ENCODE results near the gene PRIMPOL. TPM values are rescaled to one million over a fixed set of nuclear protein-coding genes. Genes with fewer than 3 reads are reported as not detected.
A peak's percentile ranks its signal among the peaks of the same experiment; 100 is the strongest.
"Not testable (repeated sequence)": the region's sequence is repeated elsewhere in the genome, so short reads cannot be mapped to it uniquely, and the experiment has no call there.

The PRIMPOL gene
- total and polyA plus RNA-seq, 2 experiments from 2014 or later = 9.1 to 14.5 TPM

- no peak for TF ChIP-seq CTCF (IDR thresholded peaks at IDR 0.05; ENCODE audit: poor library complexity)
- no peaks in the 10 kb centered on the region for H3K36me3 ChIP-seq (replicated peaks; ENCODE audit: insufficient read depth, low read depth)
- H2AFZ ChIP-seq = no peak overlapping the region
- no peaks in the 10 kb centered on the region for H3K9me3 ChIP-seq (ENCODE audit: low read depth)
- 83% methylated on average over 3 of the region's 3 CpGs for WGBS (ENCODE audit: low lambda C conversion rate, missing lambda C conversion rate)
- no peaks in the 10 kb centered on the region for H4K20me1 ChIP-seq (ENCODE audit: insufficient read depth, poor library complexity, severe bottlenecking)
- no peak for DNase-seq (ENCODE audit: low spot score)
- no peaks in the 10 kb centered on the region for H3K27me3 ChIP-seq
- no peak overlapping the region for H3K4me2 ChIP-seq
- H3K4me1 ChIP-seq (ENCODE audit: insufficient read depth) = peaks cover 5% of the 10 kb centered on the region
- H3K79me2 ChIP-seq = no peaks in the 10 kb centered on the region
- no peak overlapping the region for H3K27ac ChIP-seq
- H3K4me3 ChIP-seq = no peak overlapping the region
- H3K9me2 ChIP-seq (replicated peaks; ENCODE audit: insufficient read depth) = no peaks in the 10 kb centered on the region
These were observed 28.0 kb upstream of the PRIMPOL start for GRCh38 chr4:184621518-184621917.

DNA sequence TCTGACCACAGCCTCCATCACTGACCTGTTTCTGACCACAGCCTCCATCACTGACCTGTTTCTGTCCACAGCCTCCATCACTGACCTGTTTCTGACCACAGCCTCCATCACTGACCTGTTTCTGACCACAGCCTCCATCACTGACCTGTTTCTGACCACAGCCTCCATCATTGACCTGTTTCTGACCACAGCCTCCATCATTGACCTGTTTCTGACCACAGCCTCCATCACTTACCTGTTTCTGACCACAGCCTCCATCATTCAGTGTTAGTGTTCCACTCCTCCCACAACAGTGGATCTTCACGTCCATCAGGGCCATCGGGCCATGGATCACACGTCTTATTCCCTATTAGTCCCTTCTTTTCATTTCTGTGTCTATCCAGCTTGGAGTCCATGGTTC lies 25.0 kb upstream of the PRIMPOL start:
- not testable (repeated sequence) for H3K4me3 ChIP-seq; H2AFZ ChIP-seq; H4K20me1 ChIP-seq (ENCODE audit: insufficient read depth, poor library complexity, severe bottlenecking); H3K79me2 ChIP-seq; H3K9me2 ChIP-seq (replicated peaks; ENCODE audit: insufficient read depth); H3K36me3 ChIP-seq (replicated peaks; ENCODE audit: insufficient read depth, low read depth); H3K9me3 ChIP-seq (ENCODE audit: low read depth); DNase-seq (ENCODE audit: low spot score); H3K27me3 ChIP-seq
- 99% methylated on average over 3 of the region's 3 CpGs for WGBS (ENCODE audit: low lambda C conversion rate, missing lambda C conversion rate)
- Histone ChIP-seq H3K27ac (peak overlapping the region; percentile 96), H3K4me1 (ENCODE audit: insufficient read depth) (peaks cover 14% of the 10 kb centered on the region), H3K4me2 (peak overlapping the region; percentile 47)

- WGBS (ENCODE audit: low lambda C conversion rate, missing lambda C conversion rate) = 87% methylated on average over 7 of the region's 7 CpGs
- H4K20me1 ChIP-seq (ENCODE audit: insufficient read depth, poor library complexity, severe bottlenecking) = no peaks in the 10 kb centered on the region
- H3K79me2 ChIP-seq = no peaks in the 10 kb centered on the region
- peaks cover 14% of the 10 kb centered on the region for H3K4me1 ChIP-seq (ENCODE audit: insufficient read depth)
- DNase-seq (ENCODE audit: low spot score) = no peak
- H3K9me3 ChIP-seq (ENCODE audit: low read depth) = no peaks in the 10 kb centered on the region
- H3K4me3 ChIP-seq = no peak overlapping the region
- no peaks in the 10 kb centered on the region for H3K36me3 ChIP-seq (replicated peaks; ENCODE audit: insufficient read depth, low read depth)
- peak overlapping the region; percentile 96 for H3K27ac ChIP-seq
- H3K9me2 ChIP-seq (replicated peaks; ENCODE audit: insufficient read depth) = no peaks in the 10 kb centered on the region
- H3K27me3 ChIP-seq = no peaks in the 10 kb centered on the region
- H3K4me2 ChIP-seq = peak overlapping the region; percentile 47
- H2AFZ ChIP-seq = no peak overlapping the region
- TF ChIP-seq EZH2phosphoT487 (IDR thresholded peaks at IDR 0.05; ENCODE audit: low read depth, severe bottlenecking, unreplicated experiment) (no peak), EZH2 (IDR thresholded peaks at IDR 0.05; ENCODE audit: borderline replicate concordance) (no peak), CTCF (IDR thresholded peaks at IDR 0.05; ENCODE audit: poor library complexity) (no peak)
These were observed 24.5 kb upstream of the PRIMPOL start for GRCh38 chr4:184624972-184625554.

DNA sequence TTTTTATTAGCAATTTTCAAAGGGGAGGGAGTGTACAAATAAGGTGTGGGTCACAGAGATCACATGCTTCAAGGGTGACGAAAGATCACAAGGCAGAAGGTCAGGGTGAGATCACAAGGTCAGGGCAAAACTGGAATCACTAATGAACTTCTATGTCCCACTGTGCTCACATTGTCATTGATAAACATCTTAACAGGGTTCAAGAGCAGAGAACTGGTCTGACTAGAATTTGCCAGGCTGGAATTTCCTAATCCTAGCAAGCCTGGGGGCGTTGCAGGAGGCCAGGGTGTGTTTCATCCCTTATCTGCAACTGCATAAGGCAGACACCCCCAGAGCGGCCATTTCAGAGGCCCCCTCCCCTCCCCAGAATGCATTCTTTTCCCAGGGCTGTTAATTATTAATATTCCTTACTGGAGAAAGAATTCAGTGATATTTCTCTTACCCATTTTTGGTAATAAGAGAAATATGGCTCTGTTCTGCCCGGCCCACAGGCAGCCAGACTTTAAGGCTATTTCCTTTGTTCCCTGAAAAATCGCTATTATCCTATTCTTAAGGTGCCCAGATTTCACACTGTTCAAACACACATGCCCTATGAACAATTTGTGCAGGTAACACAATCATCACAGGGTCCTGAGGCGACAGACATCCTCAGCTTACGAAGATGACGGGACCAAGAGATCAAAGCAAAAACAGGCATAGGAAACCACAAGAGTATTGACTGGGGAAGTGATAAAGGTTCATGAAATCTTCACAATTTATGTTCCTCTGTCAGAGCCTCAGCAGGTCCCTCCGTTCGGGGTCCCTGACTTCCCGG lies 23.5 kb upstream of the PRIMPOL start:
- not testable (repeated sequence) for H4K20me1 ChIP-seq (ENCODE audit: insufficient read depth, poor library complexity, severe bottlenecking); H3K4me3 ChIP-seq; H3K9me3 ChIP-seq (ENCODE audit: low read depth); H3K27me3 ChIP-seq; H2AFZ ChIP-seq; H3K9me2 ChIP-seq (replicated peaks; ENCODE audit: insufficient read depth); H3K79me2 ChIP-seq; H3K36me3 ChIP-seq (replicated peaks; ENCODE audit: insufficient read depth, low read depth)
- Histone ChIP-seq H3K27ac (peak overlapping the region; percentile 96), H3K4me2 (peak overlapping the region; percentile 61), H3K4me1 (ENCODE audit: insufficient read depth) (peaks cover 14% of the 10 kb centered on the region)
- peak; percentile 42 for DNase-seq (ENCODE audit: low spot score)
- 63% methylated on average over 11 of the region's 11 CpGs for WGBS (ENCODE audit: low lambda C conversion rate, missing lambda C conversion rate)

All from hepatocyte (in vitro differentiated cells).